Measurements from ENCODE around the gene RNF149.
"Not testable (repeated sequence)": the region's sequence is repeated elsewhere in the genome, so short reads cannot be mapped to it uniquely, and the experiment has no call there.

Gene RNF149

GRCh38 chr2:101354420-101355311 lies 46.2 kb upstream of the RNF149 start:
- H3K27ac ChIP-seq, result peak overlapping the region; percentile 95
- ChIA-PET POLR2A (ENCODE audit: low non-redundant PET) (no interaction called here), CTCF (interaction anchor here (0.6 to 2.3 kb wide), 2 partner anchors 12 to 625 kb away, joined by 3 to 7 read pairs; no protein-coding TSS in a partner anchor)
- DNase-seq (ENCODE audit: low spot score), result no peak
- TF ChIP-seq CTCF (conservative IDR thresholded peaks at IDR 0.05; ENCODE audit: low read depth), result no peak

- H3K27ac ChIP-seq; DNase-seq (ENCODE audit: low spot score); POLR2A ChIA-PET (ENCODE audit: low non-redundant PET): not testable (repeated sequence)
- CTCF ChIA-PET, result interaction anchor here (0.6 to 1.5 kb wide), 2 partner anchors 10 to 479 kb away, joined by 4 read pairs; no protein-coding TSS in a partner anchor
These were observed 44.1 kb upstream of the RNF149 start for GRCh38 chr2:101352631-101353030.

- no peak for DNase-seq (ENCODE audit: low spot score)
- no peak overlapping the region for H3K27ac ChIP-seq
- no peak for TF ChIP-seq CTCF (conservative IDR thresholded peaks at IDR 0.05; ENCODE audit: low read depth)
- ChIA-PET POLR2A (ENCODE audit: low non-redundant PET) (no interaction called here), CTCF (interaction anchor here (1.2 kb wide), 1 partner anchor 9 kb away, joined by 9 read pairs; no protein-coding TSS in a partner anchor)
These were observed 42.7 kb upstream of the RNF149 start for GRCh38 chr2:101351207-101351606.

GRCh38 chr2:101349893-101350662 lies 41.6 kb upstream of the RNF149 start:
- ChIA-PET POLR2A (ENCODE audit: low non-redundant PET) (no interaction called here), CTCF (interaction anchor here (1.2 kb wide), 1 partner anchor 8 kb away, joined by 9 read pairs; no protein-coding TSS in a partner anchor)
- DNase-seq (ENCODE audit: low spot score), result no peak
- H3K27ac ChIP-seq, result no peak overlapping the region
- TF ChIP-seq CTCF (conservative IDR thresholded peaks at IDR 0.05; ENCODE audit: low read depth), result no peak

- no peak for TF ChIP-seq CTCF (conservative IDR thresholded peaks at IDR 0.05; ENCODE audit: low read depth)
- ChIA-PET CTCF (interaction anchor here (0.6 kb wide), 1 partner anchor 810 kb away, joined by 3 read pairs; no protein-coding TSS in a partner anchor), POLR2A (ENCODE audit: low non-redundant PET) (no interaction called here)
- DNase-seq (ENCODE audit: low spot score), result no peak
- no peak overlapping the region for H3K27ac ChIP-seq
These were observed 40.4 kb upstream of the RNF149 start for GRCh38 chr2:101348883-101349282.

- no peak for TF ChIP-seq CTCF (conservative IDR thresholded peaks at IDR 0.05; ENCODE audit: low read depth)
- POLR2A ChIA-PET (ENCODE audit: low non-redundant PET), result no interaction called here
- no peak for DNase-seq (ENCODE audit: low spot score)
- CTCF ChIA-PET, result interaction anchor here (0.6 to 1.5 kb wide), 2 partner anchors 19 to 72 kb away, joined by 3 to 7 read pairs; no protein-coding TSS in a partner anchor
- H3K27ac ChIP-seq, result no peak overlapping the region
These were observed 38.4 kb upstream of the RNF149 start for GRCh38 chr2:101346909-101347308.

Measured in RWPE1 (cell line).